Measurements from ENCODE around the gene STK38L. TPM values are rescaled to one million over a fixed set of nuclear protein-coding genes. Genes with fewer than 3 reads are reported as not detected.

STK38L gene
- total and polyA plus RNA-seq, 9 of the 15 experiments (the other 6 are each of a cell fraction or from before 2014, with no cell fraction given) = 2.6 to 10.7 (median 6.9) TPM

DNA sequence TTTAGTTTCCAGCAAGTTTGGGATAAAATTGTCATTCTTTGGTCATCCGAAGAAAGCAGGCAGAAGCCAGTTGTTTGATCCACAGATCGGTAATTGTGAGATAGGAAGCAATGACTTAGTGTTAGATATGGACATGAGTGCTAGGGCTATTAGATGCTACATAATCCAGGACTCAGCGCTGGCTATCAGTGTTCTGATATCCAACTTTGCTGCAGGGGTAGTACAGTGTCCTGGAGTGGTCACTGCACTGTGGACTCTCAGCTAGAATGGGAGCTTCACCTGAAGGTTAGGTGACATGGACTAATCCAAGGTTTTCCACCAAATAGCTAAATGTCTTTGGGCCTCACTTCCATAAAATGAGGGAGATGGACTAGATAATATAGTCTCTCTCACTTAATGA is 39.9 kb downstream of the STK38L start (continued):
- no peak for TF ChIP-seq MEF2D (tag; conservative IDR thresholded peaks at IDR 0.05; ENCODE audit: low read depth)
- no peak for TF ChIP-seq TAF1 (IDR thresholded peaks at IDR 0.05; ENCODE audit: control insufficient read depth, extremely low read depth, insufficient read depth, low read length, severe bottlenecking)
- TF ChIP-seq PHB2 (IDR thresholded peaks at IDR 0.05; ENCODE audit: low read depth) = no peak
- TF ChIP-seq, protein P1, sequence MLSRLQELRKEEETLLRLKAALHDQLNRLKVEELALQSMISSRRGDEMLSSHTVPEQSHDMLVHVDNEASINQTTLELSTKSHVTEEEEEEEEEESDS (CRISPR knock-in tag; IDR thresholded peaks at IDR 0.05) = no peak
- TF ChIP-seq, protein P2, sequence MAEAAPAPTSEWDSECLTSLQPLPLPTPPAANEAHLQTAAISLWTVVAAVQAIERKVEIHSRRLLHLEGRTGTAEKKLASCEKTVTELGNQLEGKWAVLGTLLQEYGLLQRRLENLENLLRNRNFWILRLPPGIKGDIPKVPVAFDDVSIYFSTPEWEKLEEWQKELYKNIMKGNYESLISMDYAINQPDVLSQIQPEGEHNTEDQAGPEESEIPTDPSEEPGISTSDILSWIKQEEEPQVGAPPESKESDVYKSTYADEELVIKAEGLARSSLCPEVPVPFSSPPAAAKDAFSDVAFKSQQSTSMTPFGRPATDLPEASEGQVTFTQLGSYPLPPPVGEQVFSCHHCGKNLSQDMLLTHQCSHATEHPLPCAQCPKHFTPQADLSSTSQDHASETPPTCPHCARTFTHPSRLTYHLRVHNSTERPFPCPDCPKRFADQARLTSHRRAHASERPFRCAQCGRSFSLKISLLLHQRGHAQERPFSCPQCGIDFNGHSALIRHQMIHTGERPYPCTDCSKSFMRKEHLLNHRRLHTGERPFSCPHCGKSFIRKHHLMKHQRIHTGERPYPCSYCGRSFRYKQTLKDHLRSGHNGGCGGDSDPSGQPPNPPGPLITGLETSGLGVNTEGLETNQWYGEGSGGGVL (CRISPR knock-in tag; IDR thresholded peaks at IDR 0.05) = no peak
- no peak for TF ChIP-seq EHMT2 (IDR thresholded peaks at IDR 0.05)
- no peak for TF ChIP-seq SAP30 (IDR thresholded peaks at IDR 0.05; ENCODE audit: borderline replicate concordance, insufficient read depth, low read depth, low read length, poor library complexity, severe bottlenecking)
- TF ChIP-seq HNRNPLL (IDR thresholded peaks at IDR 0.05; ENCODE audit: low read depth, low read length, poor library complexity, severe bottlenecking) = no peak
- TF ChIP-seq NCOA6 (IDR thresholded peaks at IDR 0.05) = no peak
- TF ChIP-seq RFX5 (IDR thresholded peaks at IDR 0.05; ENCODE audit: low read depth, low read length) = no peak

All from K562 (cell line).